Occipital lobe (tissue), 2 donors: ENCODE measurements around the gene COX6B1. TPM values are rescaled to one million over a fixed set of nuclear protein-coding genes. Genes with fewer than 3 reads are reported as not detected.
"Not testable (repeated sequence)": the region's sequence is repeated elsewhere in the genome, so short reads cannot be mapped to it uniquely, and the experiment has no call there.

Experiments used
- DNase-seq: peaks from one replicate; lab custom pipeline; 2025; lab: John Stamatoyannopoulos, UW
- total RNA-seq: library from RNA; depleted of rRNA; stranded (reverse); fragments of >200 nt; gene quantifications from one replicate; pipeline ENCODE4 v1.2.3, GENCODE V29; 2014

COX6B1 gene
- total RNA-seq, 1 donor from 2014 or later = 119 TPM

GRCh38 chr19:35633727-35634440 is 14.2 kb upstream of the COX6B1 start:
- no peak for DNase-seq

DNA sequence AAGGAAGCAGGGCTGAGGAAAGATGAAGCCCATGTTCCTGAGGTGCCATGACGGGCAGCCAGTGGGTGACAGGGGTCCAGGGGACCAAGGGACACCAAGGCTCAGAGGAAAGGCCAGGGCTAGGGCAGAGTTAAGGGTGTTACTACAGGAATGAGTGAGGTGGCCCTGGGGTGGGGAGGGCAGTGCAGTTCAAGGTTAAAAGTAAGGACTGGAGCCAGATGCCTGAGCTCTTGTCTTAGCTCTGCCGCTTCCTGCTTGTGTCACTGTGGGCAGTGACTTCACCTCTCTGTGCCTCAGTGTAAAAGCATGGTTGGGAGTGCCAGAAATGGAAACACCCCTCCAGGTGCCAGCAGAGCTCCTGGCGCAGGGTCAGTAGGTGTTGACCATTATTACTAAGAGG is 11.5 kb upstream of the COX6B1 start:
- no peak for DNase-seq

DNA sequence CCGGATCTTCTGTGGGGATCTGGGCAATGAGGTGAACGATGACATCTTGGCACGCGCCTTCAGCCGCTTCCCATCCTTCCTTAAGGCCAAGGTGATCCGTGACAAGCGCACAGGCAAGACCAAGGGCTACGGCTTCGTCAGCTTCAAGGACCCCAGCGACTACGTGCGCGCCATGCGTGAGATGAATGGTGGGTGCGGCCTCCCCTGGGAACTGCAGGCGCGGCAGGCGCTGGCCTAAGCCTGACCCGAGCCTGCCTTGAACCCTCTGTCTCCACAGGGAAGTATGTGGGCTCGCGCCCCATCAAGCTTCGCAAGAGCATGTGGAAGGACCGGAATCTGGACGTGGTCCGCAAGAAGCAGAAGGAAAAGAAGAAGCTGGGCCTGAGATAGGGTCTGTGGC is 11.0 kb upstream of the COX6B1 start:
- no peak for DNase-seq

GRCh38 chr19:35639321-35639639 is 8.8 kb upstream of the COX6B1 start:
- no peak for DNase-seq

GRCh38 chr19:35639863-35640262 is 8.3 kb upstream of the COX6B1 start:
- no peak for DNase-seq

GRCh38 chr19:35641515-35642151 is 6.5 kb upstream of the COX6B1 start, which contains the start of gene ETV2:
Gene ETV2, plus strand, starts transcription at chr19:35641745. Its CDS starts 716 bp downstream, at chr19:35642461.
- no peak for DNase-seq

GRCh38 chr19:35642312-35642711 is 5.8 kb upstream of the COX6B1 start:
- DNase-seq = no peak

DNA sequence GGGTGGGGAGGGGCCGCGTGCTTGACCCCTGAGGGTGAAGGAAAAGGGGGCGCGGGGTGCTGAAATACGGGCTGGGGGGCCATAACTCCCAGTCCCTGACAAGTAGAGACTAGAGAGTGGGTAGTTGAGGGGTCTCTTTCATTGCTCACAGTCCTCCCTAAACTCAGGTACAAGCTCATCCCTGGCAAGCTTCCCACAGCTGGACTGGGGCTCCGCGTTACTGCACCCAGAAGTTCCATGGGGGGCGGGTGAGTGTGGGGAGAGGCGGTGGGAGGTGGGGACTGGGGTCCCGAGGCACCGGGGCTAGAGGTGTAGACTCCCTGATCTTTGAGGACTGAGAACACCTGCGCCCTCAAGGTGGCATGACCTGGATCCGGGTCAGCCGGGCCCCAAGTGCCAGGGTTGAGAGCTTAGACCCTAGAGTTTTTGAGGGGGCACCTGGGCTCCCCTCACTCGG is 5.3 kb upstream of the COX6B1 start:
- no peak for DNase-seq

GRCh38 chr19:35643255-35644205 is 4.6 kb upstream of the COX6B1 start:
- DNase-seq = peak; percentile 53

GRCh38 chr19:35644206-35644986 is 3.7 kb upstream of the COX6B1 start:
- DNase-seq = peak; percentile 67

- no peak for DNase-seq
These were observed 3.0 kb upstream of the COX6B1 start for GRCh38 chr19:35644987-35645679.

GRCh38 chr19:35645680-35646511 is 2.2 kb upstream of the COX6B1 start:
- no peak for DNase-seq

- DNase-seq = no peak
These were observed 2.5 kb downstream of the COX6B1 start for GRCh38 chr19:35650581-35650980.

DNA sequence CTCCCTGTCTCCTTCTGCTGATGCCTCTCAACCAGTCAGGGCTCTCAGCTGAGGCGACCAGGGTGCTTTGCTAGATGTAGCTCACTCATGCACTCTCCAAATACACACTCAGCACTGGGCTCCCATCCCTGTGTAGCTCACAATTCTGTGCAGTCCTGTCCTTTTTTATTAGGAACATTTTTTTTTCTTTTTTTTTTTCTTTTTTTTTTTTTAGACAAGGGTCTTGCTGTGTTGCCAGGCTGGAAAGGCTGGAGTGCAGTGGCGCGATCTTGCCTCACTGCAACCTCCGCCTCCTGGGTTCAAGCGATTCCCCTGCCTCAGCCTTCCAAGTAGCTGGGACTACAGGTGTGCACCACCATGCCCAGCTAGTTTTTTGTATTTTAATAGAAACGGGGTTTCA is 6.7 kb downstream of the COX6B1 start:
- DNase-seq = not testable (repeated sequence)

DNA sequence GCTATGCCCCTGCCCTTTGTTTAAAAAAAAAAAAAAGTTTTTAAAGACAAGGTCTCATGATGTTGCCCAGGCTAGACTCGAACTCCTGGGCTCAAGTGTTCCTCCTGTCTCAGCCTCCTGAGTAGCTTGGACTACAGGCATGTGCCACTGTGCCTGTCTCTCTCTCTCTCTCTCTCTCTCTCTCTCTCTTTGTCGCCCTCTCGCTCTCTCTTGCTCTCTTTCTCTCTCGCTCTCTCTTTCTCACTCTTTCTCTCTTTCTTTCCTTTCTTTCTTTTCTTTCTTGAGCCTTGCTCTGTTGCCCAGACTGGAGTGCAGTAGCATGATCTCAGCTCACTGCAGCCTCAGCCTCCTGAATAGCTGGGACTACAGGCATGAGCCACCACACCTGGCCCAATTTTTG is 7.5 kb downstream of the COX6B1 start:
- no peak for DNase-seq

DNA sequence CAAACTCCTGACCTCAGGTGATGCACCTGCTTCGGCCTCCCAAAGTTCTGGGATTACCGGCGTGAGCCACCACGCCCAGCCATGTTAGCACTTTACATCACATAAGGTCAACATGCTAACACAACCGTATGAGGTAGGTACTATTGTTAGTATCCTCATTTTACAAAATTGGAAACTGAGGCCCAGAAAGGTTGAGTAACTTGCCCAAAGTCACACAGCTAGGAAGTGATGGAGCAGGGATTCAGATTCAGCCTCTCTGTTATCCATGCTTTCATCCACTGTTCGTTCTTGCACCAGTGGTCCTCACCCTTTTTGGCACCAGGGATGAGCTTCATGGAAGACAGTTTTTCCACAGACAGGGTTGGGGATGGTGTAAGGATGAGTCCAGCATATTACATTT is 8.6 kb downstream of the COX6B1 start:
- DNase-seq = no peak

- DNase-seq = no peak
These were observed 10.0 kb downstream of the COX6B1 start for GRCh38 chr19:35657904-35658700.

DNA sequence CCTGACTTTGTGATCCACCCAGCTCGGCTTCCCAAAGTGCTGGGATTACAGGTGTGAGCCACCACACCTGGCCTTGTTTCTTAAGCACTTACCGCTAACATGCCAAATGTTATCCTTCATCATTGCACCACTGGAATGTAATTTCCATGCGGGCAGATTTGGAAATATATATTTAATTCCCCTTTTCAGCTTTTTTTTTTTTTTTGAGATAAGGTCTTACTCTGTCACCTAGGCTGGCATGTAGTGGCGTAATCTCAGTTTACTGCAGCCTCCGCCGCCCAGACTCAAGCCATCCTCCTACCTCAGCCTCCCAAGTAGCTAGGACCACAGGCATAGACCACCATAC is 13.8 kb downstream of the COX6B1 start:
- DNase-seq = no peak

DNA sequence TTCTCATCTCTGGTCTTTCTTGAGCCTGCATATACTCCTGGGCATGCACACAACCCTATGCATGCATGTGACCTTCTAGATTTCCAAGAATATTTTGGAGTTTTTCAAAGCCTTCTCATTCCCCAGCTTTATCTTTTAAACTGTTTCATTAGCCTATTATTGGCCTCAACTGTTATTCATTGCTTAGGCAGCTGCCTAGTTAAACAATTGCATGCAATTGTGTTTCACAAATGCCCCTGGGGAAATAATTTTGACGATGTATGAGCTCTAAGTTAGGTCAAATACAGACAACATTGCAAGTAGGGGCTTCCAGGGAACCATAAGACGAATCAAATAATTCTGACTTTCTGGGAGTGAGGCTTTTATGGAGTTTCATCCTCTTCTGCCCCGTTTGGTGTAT is 15.9 kb downstream of the COX6B1 start:
- DNase-seq = no peak
